Astrocyte (in vitro differentiated cells and primary cell): ENCODE results near the gene DDX47. TPM values are rescaled to one million over a fixed set of nuclear protein-coding genes. Genes with fewer than 3 reads are reported as not detected.

Source experiments
- DNase-seq: peaks from one replicate; pipeline ENCODE4 v3.0.0-alpha.2; 2010; ENCODE audit warnings: low read depth
- FAIRE-seq: peaks from 2 replicates; lab custom pipeline; 2011; peaks lifted over from hg19 to GRCh38; lab: Jason Lieb, UNC
- H2AFZ ChIP-seq: 2 replicates; pipeline ENCODE4 v1.6.0; 2012; ENCODE audit warnings: low read depth, low read length, inconsistent platforms
- H3K27ac ChIP-seq: 2 replicates; pipeline ENCODE4 v1.5.1; 2011; ENCODE audit warnings: low read depth, low read length, inconsistent platforms
- H3K27me3 ChIP-seq: 2 replicates; pipeline ENCODE4 v1.6.0; 2011; ENCODE audit warnings: low read length, inconsistent platforms; ENCODE audit not compliant: insufficient read depth
- H3K36me3 ChIP-seq: 2 replicates; pipeline ENCODE4 v1.5.1; 2011; ENCODE audit warnings: low read length, inconsistent platforms; ENCODE audit not compliant: insufficient read depth
- H3K4me1 ChIP-seq: 2 replicates; pipeline ENCODE4 v1.5.1; 2011; ENCODE audit warnings: low read length, inconsistent platforms; ENCODE audit not compliant: insufficient read depth
- H3K4me2 ChIP-seq: 2 replicates; pipeline ENCODE4 v1.6.0; 2012; ENCODE audit warnings: low read length, inconsistent platforms
- H3K4me3 ChIP-seq: 2 replicates; pipeline ENCODE4 v1.5.1; 2011; ENCODE audit warnings: low read depth, mild to moderate bottlenecking, low read length, inconsistent platforms; ENCODE audit not compliant: insufficient read depth
- H3K79me2 ChIP-seq: 2 replicates; pipeline ENCODE4 v1.6.0; 2012; ENCODE audit warnings: mild to moderate bottlenecking, low read length, inconsistent platforms; ENCODE audit not compliant: insufficient read depth
- H3K9ac ChIP-seq: 2 replicates; pipeline ENCODE4 v1.6.0; 2012; ENCODE audit warnings: mild to moderate bottlenecking, low read length, inconsistent platforms
- H3K9me3 ChIP-seq: 2 replicates; pipeline ENCODE4 v1.5.1; 2012; ENCODE audit warnings: low read depth, mild to moderate bottlenecking, low read length, inconsistent platforms; ENCODE audit not compliant: insufficient read depth
- H4K20me1 ChIP-seq: 2 replicates; pipeline ENCODE4 v1.6.0; 2012; ENCODE audit warnings: low read length, inconsistent platforms; ENCODE audit not compliant: insufficient read depth
- H3K27ac Mint-ChIP-seq: one replicate; pipeline ENCODE4 v1.8.0; 2021; ENCODE audit warnings: mild to moderate bottlenecking, mixed read lengths; ENCODE audit not compliant: unreplicated experiment
- H3K27me3 Mint-ChIP-seq: one replicate; pipeline ENCODE4 v1.8.0; 2021; ENCODE audit warnings: low read depth, mixed read lengths; ENCODE audit not compliant: unreplicated experiment
- H3K36me3 Mint-ChIP-seq: one replicate; pipeline ENCODE4 v1.8.0; 2021; ENCODE audit warnings: low read depth, mixed read lengths; ENCODE audit not compliant: unreplicated experiment
- H3K4me1 Mint-ChIP-seq: one replicate; pipeline ENCODE4 v1.8.0; 2021; ENCODE audit warnings: low read depth, mixed read lengths; ENCODE audit not compliant: unreplicated experiment
- H3K4me3 Mint-ChIP-seq: one replicate; pipeline ENCODE4 v1.8.0; 2021; ENCODE audit warnings: mild to moderate bottlenecking, moderate library complexity, mixed read lengths; ENCODE audit not compliant: unreplicated experiment
- H3K9me3 Mint-ChIP-seq: one replicate; pipeline ENCODE4 v1.8.0; 2021; ENCODE audit warnings: mild to moderate bottlenecking, mixed read lengths; ENCODE audit not compliant: unreplicated experiment
- EZH2 ChIP-seq: IDR thresholded peaks from 2 replicates; pipeline ENCODE4 v1.6.1; 2012; ENCODE audit warnings: mild to moderate bottlenecking, low read length, inconsistent platforms; ENCODE audit not compliant: insufficient read depth
- total RNA-seq: library from RNA; stranded (reverse); gene quantifications from 2 replicates; pipeline ENCODE4 v1.2.1, GENCODE V29; 2021
- TF ChIP-seq, protein P1 (sequence below): IDR thresholded peaks from 2 replicates; pipeline ENCODE4 v1.5.1; 2011; ENCODE audit warnings: low read depth, mild to moderate bottlenecking, inconsistent platforms, low read length, moderate library complexity; ENCODE audit not compliant: insufficient read depth

DDX47 gene
- total RNA-seq, 1 donor from 2014 or later, result 62.1 TPM

DNA sequence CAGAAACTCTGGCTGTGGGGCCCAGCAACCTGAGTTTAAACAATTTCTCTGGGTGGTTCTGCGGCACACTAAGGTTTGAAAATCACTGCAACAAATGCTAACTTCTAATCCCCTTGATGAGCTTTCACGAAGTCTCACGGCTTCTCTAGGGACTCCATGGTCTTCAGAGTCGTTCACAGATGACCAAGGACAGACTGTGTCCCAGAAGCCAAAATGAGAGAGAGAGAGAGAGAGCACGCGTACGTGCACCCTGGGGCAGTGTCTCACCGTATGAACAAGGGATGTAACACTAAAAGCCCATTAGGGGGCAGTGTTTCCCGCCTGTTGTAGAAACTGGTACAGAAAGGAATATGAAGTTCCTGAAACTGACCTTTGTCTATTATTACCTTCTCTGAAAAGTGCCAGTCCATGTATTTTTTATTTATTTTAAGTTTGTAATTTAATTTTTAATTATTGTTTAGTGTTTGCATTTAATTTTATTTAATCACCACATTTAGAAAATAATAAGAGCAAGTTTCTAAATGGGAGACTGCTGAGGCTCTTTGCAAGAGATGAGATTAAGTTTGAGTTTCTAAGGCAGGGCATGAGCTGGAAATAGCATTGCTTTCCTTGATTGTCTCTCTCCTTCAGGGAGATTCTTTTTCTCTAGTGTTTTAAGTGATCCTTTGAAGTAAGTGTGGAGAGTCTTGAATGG lies 24.3 kb upstream of the DDX47 start:
- H3K4me2 ChIP-seq, result peak overlapping the region; percentile 32
- DNase-seq (peak; percentile 48), FAIRE-seq (no peak)
- Mint-ChIP-seq H3K4me1 (peaks cover 17% of the 10 kb centered on the region), H3K9me3 (peaks cover 6% of the 10 kb centered on the region), H3K4me3 (peak overlapping the region; percentile 57), H3K36me3 (no peaks in the 10 kb centered on the region), H3K27ac (peak overlapping the region; percentile 87), H3K27me3 (peaks cover 3% of the 10 kb centered on the region)
- H2AFZ ChIP-seq, result no peak overlapping the region
- no peaks in the 10 kb centered on the region for H3K9me3 ChIP-seq
- H3K27ac ChIP-seq, result no peak overlapping the region
- peaks cover 9% of the 10 kb centered on the region for H3K79me2 ChIP-seq
- no peak overlapping the region for H3K4me3 ChIP-seq
- no peaks in the 10 kb centered on the region for H4K20me1 ChIP-seq
- H3K4me1 ChIP-seq, result peaks cover 30% of the 10 kb centered on the region
- H3K27me3 ChIP-seq, result no peaks in the 10 kb centered on the region
- no peaks in the 10 kb centered on the region for H3K36me3 ChIP-seq
- H3K9ac ChIP-seq, result peak overlapping the region; percentile 40
- TF ChIP-seq EZH2, result no peak
- TF ChIP-seq, protein P1, sequence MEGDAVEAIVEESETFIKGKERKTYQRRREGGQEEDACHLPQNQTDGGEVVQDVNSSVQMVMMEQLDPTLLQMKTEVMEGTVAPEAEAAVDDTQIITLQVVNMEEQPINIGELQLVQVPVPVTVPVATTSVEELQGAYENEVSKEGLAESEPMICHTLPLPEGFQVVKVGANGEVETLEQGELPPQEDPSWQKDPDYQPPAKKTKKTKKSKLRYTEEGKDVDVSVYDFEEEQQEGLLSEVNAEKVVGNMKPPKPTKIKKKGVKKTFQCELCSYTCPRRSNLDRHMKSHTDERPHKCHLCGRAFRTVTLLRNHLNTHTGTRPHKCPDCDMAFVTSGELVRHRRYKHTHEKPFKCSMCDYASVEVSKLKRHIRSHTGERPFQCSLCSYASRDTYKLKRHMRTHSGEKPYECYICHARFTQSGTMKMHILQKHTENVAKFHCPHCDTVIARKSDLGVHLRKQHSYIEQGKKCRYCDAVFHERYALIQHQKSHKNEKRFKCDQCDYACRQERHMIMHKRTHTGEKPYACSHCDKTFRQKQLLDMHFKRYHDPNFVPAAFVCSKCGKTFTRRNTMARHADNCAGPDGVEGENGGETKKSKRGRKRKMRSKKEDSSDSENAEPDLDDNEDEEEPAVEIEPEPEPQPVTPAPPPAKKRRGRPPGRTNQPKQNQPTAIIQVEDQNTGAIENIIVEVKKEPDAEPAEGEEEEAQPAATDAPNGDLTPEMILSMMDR, result peak; percentile 83

DNA sequence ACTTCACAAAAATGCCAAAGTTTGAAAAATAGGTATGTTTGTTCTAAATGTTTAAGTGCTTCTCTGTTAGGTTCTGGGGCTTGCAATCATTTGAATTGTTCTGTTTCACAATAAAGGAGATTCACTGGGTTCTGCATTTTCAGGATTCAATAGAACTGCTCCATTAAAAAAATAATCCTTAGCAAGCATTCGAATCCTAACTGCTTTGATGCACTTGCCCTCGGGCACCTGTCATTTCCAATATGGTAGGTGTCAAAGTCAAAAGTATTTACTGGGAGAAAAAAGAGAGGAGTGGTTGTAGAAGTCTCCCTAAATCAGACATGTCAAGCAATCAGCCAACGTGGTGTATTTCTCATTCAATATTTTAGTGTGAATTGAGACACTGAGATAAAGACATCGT lies 22.2 kb upstream of the DDX47 start:
- Histone ChIP-seq H3K9ac (no peak overlapping the region), H3K4me3 (no peak overlapping the region), H3K27ac (no peak overlapping the region), H3K4me1 (peaks cover 24% of the 10 kb centered on the region), H3K79me2 (peaks cover 9% of the 10 kb centered on the region), H4K20me1 (no peaks in the 10 kb centered on the region), H3K36me3 (no peaks in the 10 kb centered on the region), H2AFZ (no peak overlapping the region), H3K4me2 (no peak overlapping the region), H3K9me3 (no peaks in the 10 kb centered on the region), H3K27me3 (no peaks in the 10 kb centered on the region)
- Mint-ChIP-seq H3K9me3 (no peaks in the 10 kb centered on the region), H3K4me3 (no peak overlapping the region), H3K27me3 (peaks cover 3% of the 10 kb centered on the region), H3K4me1 (peaks cover 17% of the 10 kb centered on the region), H3K27ac (no peak overlapping the region), H3K36me3 (no peaks in the 10 kb centered on the region)
- TF ChIP-seq, protein P1, result no peak
- TF ChIP-seq EZH2, result no peak
- DNase-seq (no peak), FAIRE-seq (no peak)

DNA sequence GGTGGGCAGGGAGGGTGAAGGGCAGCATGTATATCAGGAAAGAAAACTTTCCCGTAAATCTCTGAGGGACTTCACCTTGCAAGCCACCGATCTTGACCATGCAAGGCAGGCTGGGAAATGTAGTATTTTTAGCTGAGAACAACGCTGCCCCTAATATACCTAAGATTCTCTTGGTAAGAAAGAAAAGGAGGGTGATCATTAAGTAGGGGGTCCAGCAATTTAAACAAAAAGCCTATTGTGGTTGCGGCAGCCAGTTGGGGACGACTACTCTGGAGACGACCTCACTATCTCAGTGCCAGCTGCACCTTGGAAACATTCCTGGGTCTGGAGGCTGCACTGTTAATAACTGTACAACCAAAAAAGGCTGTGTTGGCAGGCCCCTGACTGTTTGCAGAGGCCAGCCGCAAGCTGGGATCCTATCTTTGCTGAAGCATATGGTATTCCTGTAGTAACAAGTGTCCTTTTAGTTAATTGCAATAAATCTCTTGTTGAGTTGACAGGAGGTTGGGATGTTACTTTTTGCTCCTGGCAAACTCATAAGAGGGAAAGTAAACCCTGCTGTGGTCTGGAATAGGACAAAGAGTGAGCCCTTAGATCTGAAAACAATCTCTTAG lies 21.3 kb upstream of the DDX47 start:
- DNase-seq, result peak; percentile 59
- Mint-ChIP-seq H3K36me3 (no peaks in the 10 kb centered on the region), H3K27ac (no peak overlapping the region), H3K27me3 (peaks cover 3% of the 10 kb centered on the region), H3K4me1 (peaks cover 17% of the 10 kb centered on the region), H3K4me3 (no peak overlapping the region), H3K9me3 (no peaks in the 10 kb centered on the region)
- Histone ChIP-seq H3K9me3 (no peaks in the 10 kb centered on the region), H3K27me3 (no peaks in the 10 kb centered on the region), H3K4me3 (no peak overlapping the region), H3K9ac (peak overlapping the region; percentile 8), H3K79me2 (peaks cover 9% of the 10 kb centered on the region), H3K4me2 (peak overlapping the region; percentile 51), H3K27ac (no peak overlapping the region), H2AFZ (peak overlapping the region; percentile 1), H3K36me3 (no peaks in the 10 kb centered on the region), H4K20me1 (no peaks in the 10 kb centered on the region), H3K4me1 (peaks cover 16% of the 10 kb centered on the region)
- no peak for FAIRE-seq
- no peak for TF ChIP-seq EZH2
- TF ChIP-seq, protein P1, result no peak
